ENCODE data around the gene GAREM1.
"Not testable (repeated sequence)": the region's sequence is repeated elsewhere in the genome, so short reads cannot be mapped to it uniquely, and the experiment has no call there.

GAREM1 gene

GRCh38 chr18:32291623-32292022 lies 179.1 kb downstream of the GAREM1 start:
- not testable (repeated sequence) for DNase-seq (ENCODE audit: low spot score)

GRCh38 chr18:32290810-32291209 lies 179.9 kb downstream of the GAREM1 start:
- DNase-seq (ENCODE audit: low spot score), result no peak

- peak; percentile 81 for DNase-seq (ENCODE audit: low spot score)
Measured at GRCh38 chr18:32289483-32290075, 181.1 kb downstream of the GAREM1 start.

GRCh38 chr18:32287873-32288272 lies 182.8 kb downstream of the GAREM1 start:
- DNase-seq (ENCODE audit: low spot score), result no peak

GRCh38 chr18:32287249-32287648 lies 183.4 kb downstream of the GAREM1 start:
- DNase-seq (ENCODE audit: low spot score), result peak; percentile 10

GRCh38 chr18:32286749-32287148 lies 183.9 kb downstream of the GAREM1 start:
- DNase-seq (ENCODE audit: low spot score), result no peak

GRCh38 chr18:32284284-32284683 lies 186.4 kb downstream of the GAREM1 start:
- DNase-seq (ENCODE audit: low spot score), result no peak

- DNase-seq (ENCODE audit: low spot score), result no peak
Measured at GRCh38 chr18:32280911-32281310, 189.8 kb downstream of the GAREM1 start.

GRCh38 chr18:32280188-32280783 lies 190.4 kb downstream of the GAREM1 start:
- no peak for DNase-seq (ENCODE audit: low spot score)

- DNase-seq (ENCODE audit: low spot score), result no peak
Measured at GRCh38 chr18:32278177-32278799, 192.4 kb downstream of the GAREM1 start.

- DNase-seq (ENCODE audit: low spot score), result no peak
Measured at GRCh38 chr18:32277549-32277948, 193.1 kb downstream of the GAREM1 start.

- no peak for DNase-seq (ENCODE audit: low spot score)
Measured at GRCh38 chr18:32276906-32277305, 193.8 kb downstream of the GAREM1 start.

GRCh38 chr18:32276256-32276655 lies 194.4 kb downstream of the GAREM1 start:
- no peak for DNase-seq (ENCODE audit: low spot score)

GRCh38 chr18:32275221-32275620 lies 195.5 kb downstream of the GAREM1 start:
- no peak for DNase-seq (ENCODE audit: low spot score)

GRCh38 chr18:32274307-32274706 lies 196.4 kb downstream of the GAREM1 start:
- no peak for DNase-seq (ENCODE audit: low spot score)

- DNase-seq (ENCODE audit: low spot score), result peak; percentile 51
Measured at GRCh38 chr18:32271672-32272208, 198.9 kb downstream of the GAREM1 start.

GRCh38 chr18:32270341-32270740 lies 200.3 kb downstream of the GAREM1 start:
- DNase-seq (ENCODE audit: low spot score), result no peak

GRCh38 chr18:32267463-32267862 lies 203.2 kb downstream of the GAREM1 start:
- no peak for DNase-seq (ENCODE audit: low spot score)

- no peak for DNase-seq (ENCODE audit: low spot score)
Measured at GRCh38 chr18:32264401-32264800, 206.3 kb downstream of the GAREM1 start.

- DNase-seq (ENCODE audit: low spot score), result no peak
Measured at GRCh38 chr18:32262092-32262491, 208.6 kb downstream of the GAREM1 start.

GRCh38 chr18:32261003-32261402 lies 209.7 kb downstream of the GAREM1 start:
- DNase-seq (ENCODE audit: low spot score), result no peak

- no peak for DNase-seq (ENCODE audit: low spot score)
Measured at GRCh38 chr18:32259553-32259952, 211.1 kb downstream of the GAREM1 start.

GRCh38 chr18:32258558-32259204 lies 212.0 kb downstream of the GAREM1 start:
- no peak for DNase-seq (ENCODE audit: low spot score)
